ENCODE data around the gene ITGB1.

ITGB1 gene

GRCh38 chr10:32887481-32887880, 70.5 kb downstream of the ITGB1 start:
- H3K4me3 ChIP-seq (ENCODE audit: low read depth, low read length) = no peak overlapping the region
- no peak for DNase-seq (ENCODE audit: low read depth)
- TF ChIP-seq CTCF (IDR thresholded peaks at IDR 0.05; ENCODE audit: control insufficient read depth, extremely low read depth, insufficient read depth) = no peak

GRCh38 chr10:32882076-32882475, 76.0 kb downstream of the ITGB1 start:
- DNase-seq (ENCODE audit: low read depth) = no peak

GRCh38 chr10:32878646-32879045, 79.4 kb downstream of the ITGB1 start:
- no peak for TF ChIP-seq CTCF (IDR thresholded peaks at IDR 0.05; ENCODE audit: control insufficient read depth, extremely low read depth, insufficient read depth)
- DNase-seq (ENCODE audit: low read depth) = no peak
- H3K4me3 ChIP-seq (ENCODE audit: low read depth, low read length) = no peak overlapping the region

More at GRCh38 chr10:32882076-32882475, 76.0 kb downstream of the ITGB1 start:
- H3K4me3 ChIP-seq (ENCODE audit: low read depth, low read length) = no peak overlapping the region
- TF ChIP-seq CTCF (IDR thresholded peaks at IDR 0.05; ENCODE audit: control insufficient read depth, extremely low read depth, insufficient read depth) = no peak

- H3K4me3 ChIP-seq (ENCODE audit: low read depth, low read length) = no peak overlapping the region
- DNase-seq (ENCODE audit: low read depth) = no peak
- TF ChIP-seq CTCF (IDR thresholded peaks at IDR 0.05; ENCODE audit: control insufficient read depth, extremely low read depth, insufficient read depth) = no peak
Observed at GRCh38 chr10:32877915-32878314, 80.1 kb downstream of the ITGB1 start.

GRCh38 chr10:32865170-32865569, 92.9 kb downstream of the ITGB1 start:
- DNase-seq (ENCODE audit: low read depth) = no peak
- TF ChIP-seq CTCF (IDR thresholded peaks at IDR 0.05; ENCODE audit: control insufficient read depth, extremely low read depth, insufficient read depth) = no peak
- no peak overlapping the region for H3K4me3 ChIP-seq (ENCODE audit: low read depth, low read length)

GRCh38 chr10:32854435-32854834, 103.6 kb downstream of the ITGB1 start:
- H3K4me3 ChIP-seq (ENCODE audit: low read depth, low read length) = no peak overlapping the region
- DNase-seq (ENCODE audit: low read depth) = no peak
- no peak for TF ChIP-seq CTCF (IDR thresholded peaks at IDR 0.05; ENCODE audit: control insufficient read depth, extremely low read depth, insufficient read depth)

GRCh38 chr10:32851301-32851700, 106.7 kb downstream of the ITGB1 start:
- TF ChIP-seq CTCF (IDR thresholded peaks at IDR 0.05; ENCODE audit: control insufficient read depth, extremely low read depth, insufficient read depth) = no peak
- no peak overlapping the region for H3K4me3 ChIP-seq (ENCODE audit: low read depth, low read length)
- no peak for DNase-seq (ENCODE audit: low read depth)

All from LNCaP clone FGC (cell line).